ENCODE measurements around the gene DNASE2B.

DNA sequence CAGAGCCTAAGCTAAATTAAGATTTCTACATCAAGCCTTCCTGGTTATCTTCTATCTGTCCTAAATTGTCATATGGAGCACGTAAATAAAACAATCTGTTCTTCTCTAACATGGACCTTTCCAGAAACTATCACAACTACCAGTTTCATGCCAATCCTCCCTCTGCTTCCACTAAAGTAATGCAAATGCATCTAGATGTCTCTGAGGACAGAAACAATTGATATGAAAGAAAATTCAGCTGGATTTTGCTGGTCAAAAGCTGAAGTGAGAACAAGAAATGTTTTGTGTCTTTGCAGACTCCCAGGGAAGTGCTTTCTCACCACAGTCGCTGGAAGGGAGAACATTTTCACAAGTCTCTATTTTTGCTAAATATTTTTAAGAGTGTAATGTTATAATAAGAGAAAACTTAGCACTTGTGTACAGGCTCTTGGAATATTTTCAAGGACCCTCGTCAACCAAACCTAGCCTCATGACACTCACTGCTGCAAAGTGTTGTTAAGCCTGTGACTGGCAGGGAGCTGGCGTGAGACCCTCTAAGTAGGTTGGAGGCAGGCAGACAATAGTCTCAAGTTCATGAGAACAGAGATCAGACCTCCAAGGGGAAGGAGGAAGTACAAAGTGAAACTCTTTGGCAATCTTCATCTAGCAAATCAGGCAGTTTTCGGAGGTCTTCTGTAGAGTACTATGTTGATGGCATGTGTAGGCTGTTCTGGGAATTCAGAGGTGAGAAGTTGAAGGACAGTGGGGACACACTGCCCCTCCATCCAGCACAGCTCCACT, 38.8 kb downstream of the DNASE2B start:
- no peak for TF ChIP-seq CTCF (IDR thresholded peaks at IDR 0.05)
- no peak for TF ChIP-seq EP300 (IDR thresholded peaks at IDR 0.05)

All from ovary (tissue), 3 donors.